KMS-11 (cell line): ENCODE measurements around the gene TPRG1.
"Not testable (repeated sequence)": the region's sequence is repeated elsewhere in the genome, so short reads cannot be mapped to it uniquely, and the experiment has no call there.

Source experiments
- H2AFZ ChIP-seq: fragments of 200-600 bp; sonication (generic); 2 replicates; pipeline ENCODE4 v1.6.1; 2016; ENCODE audit warnings: antibody characterized with exemption, mixed run types, low read depth
- H3K27ac ChIP-seq: fragments of 200-600 bp; sonication (generic); 2 replicates; pipeline ENCODE4 v1.6.1; 2016; ENCODE audit warnings: mild to moderate bottlenecking, mixed run types
- H3K27me3 ChIP-seq: fragments of 200-600 bp; sonication (generic); 2 replicates; pipeline ENCODE4 v1.6.1; 2017; ENCODE audit warnings: mild to moderate bottlenecking, low read depth, mixed run types, moderate library complexity; ENCODE audit not compliant: insufficient read depth
- H3K36me3 ChIP-seq: fragments of 200-600 bp; sonication (generic); 2 replicates; pipeline ENCODE4 v1.6.1; 2017; ENCODE audit warnings: mild to moderate bottlenecking, mixed run types; ENCODE audit not compliant: insufficient read depth
- H3K4me1 ChIP-seq: fragments of 200-600 bp; sonication (generic); 2 replicates; pipeline ENCODE4 v1.6.1; 2016; ENCODE audit warnings: mild to moderate bottlenecking, low read depth, mixed run types; ENCODE audit not compliant: poor library complexity, severe bottlenecking
- H3K4me2 ChIP-seq: fragments of 200-600 bp; sonication (generic); 2 replicates; pipeline ENCODE4 v1.7.0; 2016; ENCODE audit warnings: mild to moderate bottlenecking, mixed run types
- H3K4me3 ChIP-seq: fragments of 200-600 bp; sonication (generic); IDR thresholded peaks from 2 replicates; pipeline ENCODE4 v1.6.1; 2017; ENCODE audit warnings: low read depth, low read length, mixed read lengths; ENCODE audit not compliant: insufficient read depth
- H3K79me2 ChIP-seq: fragments of 200-600 bp; sonication (generic); 2 replicates; pipeline ENCODE4 v1.6.1; 2016; ENCODE audit warnings: low read depth, mixed run types; ENCODE audit not compliant: insufficient read depth
- H3K9ac ChIP-seq: fragments of 200-600 bp; sonication (generic); 2 replicates; pipeline ENCODE4 v1.6.1; 2016; ENCODE audit warnings: mild to moderate bottlenecking, mixed run types
- H4K20me1 ChIP-seq: fragments of 200-600 bp; sonication (generic); 2 replicates; pipeline ENCODE4 v1.6.1; 2016; ENCODE audit warnings: mild to moderate bottlenecking, mixed run types; ENCODE audit not compliant: insufficient read depth
- TF ChIP-seq, protein P1 (sequence below): fragments of 200-600 bp; sonication (generic); conservative IDR thresholded peaks from 2 replicates; pipeline ENCODE4 v1.6.1; 2017; ENCODE audit warnings: low read depth, mild to moderate bottlenecking, antibody characterized with exemption, low read length, moderate library complexity, mixed read lengths

Gene TPRG1

DNA sequence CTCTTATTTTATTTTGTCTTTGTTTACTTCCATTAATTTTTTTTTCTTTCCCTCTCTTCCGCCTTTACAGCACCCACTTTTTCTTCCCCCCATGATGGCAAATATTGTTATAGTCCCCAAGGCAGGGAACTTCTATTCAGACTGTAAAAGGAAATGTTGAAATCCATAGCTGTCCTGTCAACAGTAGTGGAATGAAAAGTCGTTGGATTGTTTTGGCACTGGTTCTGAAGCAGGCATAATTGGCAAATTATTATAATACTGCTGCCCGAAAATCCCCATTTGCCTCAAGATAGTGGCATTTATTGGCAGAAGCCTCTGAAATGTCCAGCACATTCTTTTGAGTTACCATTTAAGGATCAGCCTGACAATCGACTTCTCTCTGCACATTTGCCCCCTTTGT is 150.6 kb downstream of the TPRG1 start:
- Histone ChIP-seq H3K4me3 (no peak overlapping the region), H4K20me1 (no peaks in the 10 kb centered on the region), H2AFZ (no peak overlapping the region), H3K9ac (no peak overlapping the region), H3K36me3 (no peaks in the 10 kb centered on the region), H3K27me3 (no peaks in the 10 kb centered on the region), H3K4me1 (peaks cover 35% of the 10 kb centered on the region), H3K27ac (no peak overlapping the region), H3K4me2 (no peak overlapping the region), H3K79me2 (no peaks in the 10 kb centered on the region)
- TF ChIP-seq, protein P1, sequence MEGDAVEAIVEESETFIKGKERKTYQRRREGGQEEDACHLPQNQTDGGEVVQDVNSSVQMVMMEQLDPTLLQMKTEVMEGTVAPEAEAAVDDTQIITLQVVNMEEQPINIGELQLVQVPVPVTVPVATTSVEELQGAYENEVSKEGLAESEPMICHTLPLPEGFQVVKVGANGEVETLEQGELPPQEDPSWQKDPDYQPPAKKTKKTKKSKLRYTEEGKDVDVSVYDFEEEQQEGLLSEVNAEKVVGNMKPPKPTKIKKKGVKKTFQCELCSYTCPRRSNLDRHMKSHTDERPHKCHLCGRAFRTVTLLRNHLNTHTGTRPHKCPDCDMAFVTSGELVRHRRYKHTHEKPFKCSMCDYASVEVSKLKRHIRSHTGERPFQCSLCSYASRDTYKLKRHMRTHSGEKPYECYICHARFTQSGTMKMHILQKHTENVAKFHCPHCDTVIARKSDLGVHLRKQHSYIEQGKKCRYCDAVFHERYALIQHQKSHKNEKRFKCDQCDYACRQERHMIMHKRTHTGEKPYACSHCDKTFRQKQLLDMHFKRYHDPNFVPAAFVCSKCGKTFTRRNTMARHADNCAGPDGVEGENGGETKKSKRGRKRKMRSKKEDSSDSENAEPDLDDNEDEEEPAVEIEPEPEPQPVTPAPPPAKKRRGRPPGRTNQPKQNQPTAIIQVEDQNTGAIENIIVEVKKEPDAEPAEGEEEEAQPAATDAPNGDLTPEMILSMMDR: no peak

- Histone ChIP-seq H2AFZ (no peak overlapping the region), H3K9ac (no peak overlapping the region)
These were observed 152.9 kb downstream of the TPRG1 start for GRCh38 chr3:189324538-189325138.

GRCh38 chr3:189325454-189325853 is 153.7 kb downstream of the TPRG1 start:
- Histone ChIP-seq H3K27me3 (no peaks in the 10 kb centered on the region), H3K9ac (no peak overlapping the region), H3K4me3 (peak overlapping the region; percentile 63), H3K4me2 (peak overlapping the region; percentile 67), H4K20me1 (no peaks in the 10 kb centered on the region), H3K4me1 (peaks cover 51% of the 10 kb centered on the region), H2AFZ (no peak overlapping the region), H3K79me2 (no peaks in the 10 kb centered on the region), H3K27ac (peak overlapping the region; percentile 57; the same call in 1 of the 2 replicates), H3K36me3 (no peaks in the 10 kb centered on the region)
- TF ChIP-seq, protein P1: no peak

More at GRCh38 chr3:189324538-189325138, 152.9 kb downstream of the TPRG1 start:
- no peaks in the 10 kb centered on the region for H3K27me3 ChIP-seq
- peaks cover 43% of the 10 kb centered on the region for H3K4me1 ChIP-seq
- TF ChIP-seq, protein P1: no peak
- H3K4me3 ChIP-seq: peak overlapping the region; percentile 63
- H3K79me2 ChIP-seq: no peaks in the 10 kb centered on the region
- peak overlapping the region; percentile 67 for H3K4me2 ChIP-seq
- peak overlapping the region; percentile 57 for H3K27ac ChIP-seq
- H3K36me3 ChIP-seq: no peaks in the 10 kb centered on the region
- H4K20me1 ChIP-seq: no peaks in the 10 kb centered on the region

GRCh38 chr3:189329630-189330029 is 157.9 kb downstream of the TPRG1 start:
- Histone ChIP-seq H3K4me2 (peak overlapping the region; percentile 53; the same call in 1 of the 2 replicates), H3K4me1 (peaks cover 53% of the 10 kb centered on the region)
- H3K4me3 ChIP-seq, H3K79me2 ChIP-seq, H3K27me3 ChIP-seq, H3K9ac ChIP-seq, H3K27ac ChIP-seq, H2AFZ ChIP-seq, H4K20me1 ChIP-seq, H3K36me3 ChIP-seq: not testable (repeated sequence)

DNA sequence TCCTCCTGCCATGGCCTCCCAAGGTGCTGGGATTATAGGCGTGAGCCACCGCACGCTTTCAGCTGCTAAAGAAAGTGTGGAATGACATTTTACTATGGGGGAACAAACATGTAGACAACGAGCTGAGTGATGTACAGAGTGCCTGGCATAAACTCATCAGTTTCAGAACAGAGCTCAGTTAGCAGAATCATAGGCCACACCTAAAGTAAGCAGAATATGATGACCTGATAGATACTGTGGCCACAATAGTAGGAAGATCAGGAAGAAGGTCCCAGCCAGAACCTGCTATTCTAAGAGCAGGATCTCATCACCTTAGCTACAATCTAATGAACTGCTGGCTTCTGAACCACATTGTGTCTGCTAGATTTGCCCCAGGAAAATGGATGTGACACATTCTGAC is 158.3 kb downstream of the TPRG1 start:
- Histone ChIP-seq H3K4me3 (no peak overlapping the region), H3K4me2 (peak overlapping the region; percentile 53), H3K27ac (peak overlapping the region; percentile 47; the same call in 1 of the 2 replicates)

More for the DNA sequence above, 158.3 kb downstream of the TPRG1 start:
- TF ChIP-seq, protein P1: no peak
- Histone ChIP-seq H3K9ac (no peak overlapping the region), H3K79me2 (no peaks in the 10 kb centered on the region), H3K27me3 (no peaks in the 10 kb centered on the region), H2AFZ (0 out of 2 replicates have a peak overlapping the region, but pooled peaks have one; percentile 0), H3K4me1 (peaks cover 51% of the 10 kb centered on the region), H3K36me3 (no peaks in the 10 kb centered on the region), H4K20me1 (no peaks in the 10 kb centered on the region)
